Pons (tissue), 1 donor: Measurements from ENCODE around the gene CSNK1G1.
"Not testable (repeated sequence)": the region's sequence is repeated elsewhere in the genome, so short reads cannot be mapped to it uniquely, and the experiment has no call there.

ENCODE experiments used
- DNase-seq: peaks from one replicate; pipeline ENCODE4 v3.0.0-alpha.2; 2016; ENCODE audit warnings: low spot score

Gene CSNK1G1

DNA sequence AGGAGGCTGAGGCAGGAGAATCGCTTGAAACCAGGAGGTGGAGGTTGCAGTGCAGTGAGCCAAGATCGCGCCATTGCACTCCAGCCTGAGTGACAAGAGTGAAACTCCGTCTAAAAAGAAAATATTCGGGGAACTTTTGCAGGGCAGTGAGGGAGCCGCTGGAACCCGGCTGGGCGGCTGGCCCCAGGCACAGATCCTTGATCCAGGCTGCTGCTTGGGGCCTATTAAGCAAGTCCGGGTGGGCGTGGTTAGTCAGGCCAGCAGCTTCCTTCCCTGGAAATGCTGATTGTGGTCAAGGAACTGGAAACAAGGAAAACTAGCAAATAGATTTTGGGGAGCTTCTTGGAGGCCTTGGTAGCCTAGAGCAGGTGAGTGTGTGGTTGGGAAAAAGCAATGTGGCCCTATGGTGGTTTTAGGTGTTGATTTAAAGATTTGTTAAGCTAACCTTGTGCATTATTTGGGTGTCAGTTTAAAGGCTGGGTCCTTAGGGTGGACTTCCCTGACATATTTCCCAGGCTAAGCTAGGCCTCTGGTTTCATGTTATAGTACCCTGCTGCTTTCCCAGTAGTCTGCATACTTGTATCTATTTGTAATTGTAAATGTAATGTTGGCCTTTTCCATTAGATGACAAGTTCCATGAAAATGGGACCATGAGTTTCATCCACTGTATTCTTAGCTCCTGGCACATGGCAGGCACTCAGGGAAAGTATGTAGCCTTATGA lies 222.2 kb downstream of the CSNK1G1 start:
- DNase-seq, result no peak

- no peak for DNase-seq
These were observed 223.8 kb downstream of the CSNK1G1 start for GRCh38 chr15:64132217-64132616.

- peak; percentile 79 for DNase-seq
These were observed 224.4 kb downstream of the CSNK1G1 start for GRCh38 chr15:64131547-64131946.

- DNase-seq, result no peak
These were observed 225.8 kb downstream of the CSNK1G1 start for GRCh38 chr15:64130159-64130558.

DNA sequence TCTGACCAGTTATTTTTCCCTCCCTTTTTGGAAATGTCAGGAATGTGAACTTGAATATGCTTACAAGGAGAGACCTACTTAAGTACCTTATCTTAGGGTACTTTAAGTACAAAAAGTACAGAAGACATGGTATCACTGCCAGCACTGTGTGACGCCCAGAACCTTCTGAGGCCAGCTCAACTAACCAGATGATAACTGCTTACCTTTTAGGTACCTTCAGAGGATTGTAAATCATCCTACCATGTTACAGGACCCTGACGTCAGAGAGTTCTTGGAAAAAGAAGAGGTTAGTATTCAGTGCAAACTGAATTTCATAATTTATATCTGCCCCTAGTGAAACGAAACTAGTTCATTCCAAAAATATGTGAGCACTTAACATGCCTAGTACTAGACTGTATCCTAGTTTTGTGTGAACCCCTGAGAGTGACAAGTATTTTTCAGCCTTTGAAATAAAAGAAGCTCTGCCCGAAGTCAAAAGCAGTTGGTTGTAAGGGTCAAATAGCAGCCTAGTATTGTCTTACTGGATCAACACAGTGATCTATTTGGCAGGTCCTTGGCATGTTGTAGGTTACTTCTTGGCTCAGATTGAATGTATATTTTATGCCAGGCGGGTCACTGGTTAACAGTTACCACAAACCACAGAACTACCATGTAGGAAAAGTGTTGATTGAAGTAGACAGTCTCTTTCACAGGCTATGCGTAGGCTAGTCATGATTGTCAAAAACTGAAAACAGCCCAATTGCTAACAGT lies 228.3 kb downstream of the CSNK1G1 start:
- DNase-seq, result no peak

GRCh38 chr15:64125978-64126377 lies 230.0 kb downstream of the CSNK1G1 start:
- peak; percentile 59 for DNase-seq

- peak; percentile 100 for DNase-seq
These were observed 233.0 kb downstream of the CSNK1G1 start for GRCh38 chr15:64122936-64123351.

- DNase-seq, result no peak
These were observed 233.5 kb downstream of the CSNK1G1 start for GRCh38 chr15:64122444-64122843.

GRCh38 chr15:64121614-64122013 lies 234.4 kb downstream of the CSNK1G1 start:
- DNase-seq, result no peak

GRCh38 chr15:64120322-64120721 lies 235.7 kb downstream of the CSNK1G1 start:
- not testable (repeated sequence) for DNase-seq

GRCh38 chr15:64117759-64118487 lies 238.1 kb downstream of the CSNK1G1 start:
- no peak for DNase-seq
